Naive thymus-derived CD8-positive, alpha-beta T cell (primary cell): ENCODE results near the gene ADAM19. TPM values are rescaled to one million over a fixed set of nuclear protein-coding genes. Genes with fewer than 3 reads are reported as not detected.

Experiments
- ATAC-seq, 2 donors: fragments of 150-1000 bp; cut with Tn5 transposase in 1 of 2; sonication (Bioruptor Pico), chemical (Tn5 transposase) in 1 of 2; 1 replicate in 1 of 2; 2 replicates in 1 of 2; pipeline ENCODE4 v1.10.0; 2021; ENCODE audit warnings: mild to moderate bottlenecking in 2 of 2, moderate library complexity in 2 of 2
- POLR2A ChIA-PET: fragments of 350-600 bp; sonication (Branson Sonifier 250); formaldehyde crosslinking; loops from one replicate; lab custom pipeline; 2021; ENCODE audit warnings: antibody characterized with exemption; lab: Charles Lee
- DNase-seq, 10 donors: peaks; one replicate each; pipeline versions ENCODE4 v3.0.0 to v3.0.0-alpha.2; 2020 to 2022
- H3K27ac Mint-ChIP-seq, 10 donors: one replicate each; pipeline ENCODE4 v1.8.0; 2020 to 2022; ENCODE audit warnings: mild to moderate bottlenecking in 10 of 10, mixed read lengths in 10 of 10, moderate library complexity in 4 of 10, inconsistent platforms in 1 of 10
- H3K27me3 Mint-ChIP-seq, 5 donors: one replicate each; pipeline ENCODE4 v1.8.0; 2021 to 2022; ENCODE audit warnings: mixed read lengths in 5 of 5
- H3K36me3 Mint-ChIP-seq, 3 donors: one replicate each; pipeline ENCODE4 v1.8.0; 2020 to 2022; ENCODE audit warnings: mixed read lengths in 3 of 3, mild to moderate bottlenecking in 2 of 3, inconsistent platforms in 1 of 3
- H3K4me1 Mint-ChIP-seq, 4 donors: one replicate each; pipeline ENCODE4 v1.8.0; 2021 to 2022; ENCODE audit warnings: mixed read lengths in 4 of 4
- H3K4me3 Mint-ChIP-seq, 10 donors: one replicate each; pipeline ENCODE4 v1.8.0; 2020 to 2022; ENCODE audit warnings: mild to moderate bottlenecking in 10 of 10, mixed read lengths in 10 of 10, moderate library complexity in 6 of 10, inconsistent platforms in 1 of 10
- H3K9me3 Mint-ChIP-seq, 9 donors: one replicate each; pipeline ENCODE4 v1.8.0; 2020 to 2022; ENCODE audit warnings: mixed read lengths in 9 of 9, mild to moderate bottlenecking in 3 of 9, inconsistent platforms in 1 of 9, moderate library complexity in 1 of 9
- polyA plus RNA-seq, 3 donors: library from polyadenylated mRNA; unstranded; fragments of 300-500 nt; fragmentation: Illumina TruSeq; gene quantifications; one replicate each; pipeline ENCODE4 v1.2.3, GENCODE V29; 2021
- total RNA-seq, 8 experiments: library from RNA in 2 of 8; stranded (reverse) in 2 of 8; gene quantifications; one replicate each; pipeline ENCODE4 v1.2.3 and lab custom pipeline; 2021 to 2026

Gene ADAM19
- total and polyA plus RNA-seq, 5 experiments from 2014 or later = 0.08 to 3.6 (median 1.9) TPM; not detected in 1

DNA sequence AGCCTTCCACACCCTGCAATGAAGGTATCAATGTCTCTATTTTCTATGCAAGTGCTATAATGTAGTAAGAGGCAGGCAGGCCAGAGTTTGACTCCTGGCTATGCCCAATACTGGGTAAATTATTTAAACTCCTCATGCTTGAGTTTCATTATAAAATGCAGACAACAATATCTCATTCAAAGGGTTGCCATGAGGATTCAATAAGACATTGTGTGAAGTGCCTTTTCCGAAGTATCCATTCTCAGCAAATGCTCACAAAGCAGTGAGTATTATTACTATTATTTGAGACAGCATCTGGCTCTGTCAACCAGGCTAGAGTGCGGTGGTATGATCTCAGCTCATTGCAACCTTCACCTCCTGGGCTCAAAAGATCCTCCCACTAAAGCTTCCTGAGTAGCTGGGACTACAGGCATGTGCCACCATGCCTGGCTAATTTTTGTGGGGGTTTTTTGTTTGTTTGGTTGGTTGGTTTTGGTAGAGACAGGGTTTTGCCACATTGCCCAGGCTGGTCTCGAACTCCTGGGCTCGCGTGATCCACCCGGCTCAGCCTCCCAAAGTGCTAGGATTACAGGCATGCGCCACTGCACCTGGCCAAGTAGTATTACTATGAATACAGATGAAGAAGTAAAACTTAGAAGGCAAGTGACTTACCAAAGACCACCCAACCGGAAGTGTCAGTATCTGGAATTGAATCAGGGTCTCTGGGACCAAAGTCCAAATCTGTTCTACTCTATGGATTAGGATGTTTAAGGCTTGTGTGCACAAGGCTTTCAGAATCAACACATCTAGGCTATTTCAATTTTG lies 18.8 kb downstream of the ADAM19 start:
- POLR2A ChIA-PET = no interaction called here
- Mint-ChIP-seq H3K4me3 (no peak overlapping the region), H3K36me3 (no peaks in the 10 kb centered on the region), H3K27ac (peak overlapping the region in 1 of 10 donors; percentile 23), H3K4me1 (peaks cover 0 to 72% (median 0%) of the 10 kb centered on the region in 4 donors), H3K9me3 (peaks cover 0 to 3% (median 0%) of the 10 kb centered on the region in 9 donors), H3K27me3 (peaks cover 0 to 7% (median 3%) of the 10 kb centered on the region in 5 donors)
- no peak for DNase-seq
- ATAC-seq = no peak

DNA sequence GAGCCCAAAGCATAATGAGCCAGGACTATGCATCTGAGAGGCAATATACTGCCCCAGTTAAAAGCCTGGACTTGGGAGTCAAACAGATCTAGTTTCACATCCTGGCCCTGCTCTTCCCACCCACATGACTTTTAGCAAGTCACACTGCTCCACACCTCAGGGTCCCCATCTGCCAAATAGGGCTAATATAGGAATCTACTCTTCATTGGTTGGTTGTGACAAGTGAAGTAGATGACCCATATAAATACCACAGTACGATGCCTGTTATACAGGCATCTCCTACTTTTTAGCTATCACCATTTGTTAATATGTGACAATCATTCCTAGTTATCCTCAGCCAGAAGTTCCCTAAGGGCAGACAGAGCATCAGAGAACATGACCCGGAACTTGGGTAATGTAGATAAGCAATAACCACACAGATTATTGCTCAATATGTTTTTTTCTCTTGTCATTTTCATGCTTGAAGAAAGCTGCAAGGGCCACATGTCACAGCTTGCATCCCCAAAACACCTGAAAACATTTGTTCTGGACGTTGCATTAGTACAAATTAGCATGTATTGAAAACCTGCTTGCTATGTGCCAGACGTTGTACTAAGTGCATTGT lies 20.4 kb downstream of the ADAM19 start:
- Mint-ChIP-seq H3K9me3 (peaks cover 0 to 3% (median 0%) of the 10 kb centered on the region in 9 donors), H3K27ac (peak overlapping the region in 1 of 10 donors; percentile 65), H3K4me3 (no peak overlapping the region), H3K36me3 (no peaks in the 10 kb centered on the region), H3K27me3 (peaks cover 0 to 9% (median 3%) of the 10 kb centered on the region in 5 donors), H3K4me1 (peaks cover 0 to 74% (median 0%) of the 10 kb centered on the region in 4 donors)
- DNase-seq = no peak
- ATAC-seq = no peak
- POLR2A ChIA-PET = interaction anchor here (0.6 kb wide), 1 partner anchor 69 kb away, joined by 3 read pairs; no protein-coding TSS in a partner anchor

DNA sequence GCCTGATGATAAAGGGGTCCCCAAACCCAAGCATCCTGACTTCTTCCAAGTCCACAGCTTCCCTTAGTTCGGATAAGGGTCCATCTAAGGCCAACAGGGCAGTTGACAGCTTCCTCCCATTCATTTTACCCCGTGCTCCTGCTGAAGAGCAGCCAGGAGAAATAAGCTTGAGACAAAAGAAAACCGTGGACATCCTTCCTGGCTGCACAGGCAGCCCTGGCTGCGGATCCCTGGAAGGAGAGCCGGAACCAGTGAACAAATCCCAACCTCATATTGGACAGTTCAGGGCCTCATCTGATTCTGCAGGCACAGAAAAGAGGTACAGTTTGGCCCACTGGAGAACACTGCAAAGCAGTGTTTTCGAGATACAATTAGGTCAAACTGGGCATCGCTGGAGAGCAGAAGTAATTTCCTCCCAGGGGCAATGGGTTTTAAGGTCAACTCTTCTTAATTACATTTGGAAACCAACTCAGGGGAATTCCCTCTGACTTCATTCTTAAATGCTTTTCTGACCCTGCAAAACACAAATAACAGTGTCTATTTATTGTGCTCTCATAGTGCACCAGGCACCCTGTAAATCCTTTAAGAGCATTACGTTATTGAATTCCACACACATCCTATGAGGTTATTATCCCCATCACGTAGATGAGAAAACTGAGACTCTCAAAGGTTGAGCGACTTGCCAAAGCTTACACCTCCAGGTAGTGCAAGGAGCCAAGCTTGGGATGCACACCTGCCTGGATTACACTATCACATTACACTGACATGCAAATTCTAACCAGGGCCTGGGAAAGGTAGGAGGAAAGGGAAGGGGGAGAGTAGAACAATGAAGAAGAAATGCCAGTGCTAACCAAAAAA lies 21.2 kb downstream of the ADAM19 start:
- POLR2A ChIA-PET = no interaction called here
- H3K9me3 Mint-ChIP-seq = peaks cover 0 to 3% (median 0%) of the 10 kb centered on the region in 9 donors
- no peak for ATAC-seq
- peaks cover 0 to 79% (median 0%) of the 10 kb centered on the region in 4 donors for H3K4me1 Mint-ChIP-seq
- peaks cover 0 to 7% (median 5%) of the 10 kb centered on the region in 5 donors for H3K27me3 Mint-ChIP-seq
- DNase-seq = no peak
- H3K4me3 Mint-ChIP-seq = no peak overlapping the region
- no peaks in the 10 kb centered on the region for H3K36me3 Mint-ChIP-seq
- H3K27ac Mint-ChIP-seq = peak overlapping the region in 1 of 10 donors; percentile 65

GRCh38 chr5:157552650-157553049 lies 22.9 kb downstream of the ADAM19 start:
- DNase-seq (no peak), ATAC-seq (no peak)
- POLR2A ChIA-PET = no interaction called here
- H3K4me1 Mint-ChIP-seq = peaks cover 0 to 82% (median 0%) of the 10 kb centered on the region in 4 donors
- H3K27ac Mint-ChIP-seq = no peak overlapping the region
- no peaks in the 10 kb centered on the region for H3K36me3 Mint-ChIP-seq
- H3K27me3 Mint-ChIP-seq = peaks cover 0 to 11% (median 7%) of the 10 kb centered on the region in 5 donors
- H3K4me3 Mint-ChIP-seq = no peak overlapping the region
- H3K9me3 Mint-ChIP-seq = peaks cover 0 to 3% (median 0%) of the 10 kb centered on the region in 9 donors

DNA sequence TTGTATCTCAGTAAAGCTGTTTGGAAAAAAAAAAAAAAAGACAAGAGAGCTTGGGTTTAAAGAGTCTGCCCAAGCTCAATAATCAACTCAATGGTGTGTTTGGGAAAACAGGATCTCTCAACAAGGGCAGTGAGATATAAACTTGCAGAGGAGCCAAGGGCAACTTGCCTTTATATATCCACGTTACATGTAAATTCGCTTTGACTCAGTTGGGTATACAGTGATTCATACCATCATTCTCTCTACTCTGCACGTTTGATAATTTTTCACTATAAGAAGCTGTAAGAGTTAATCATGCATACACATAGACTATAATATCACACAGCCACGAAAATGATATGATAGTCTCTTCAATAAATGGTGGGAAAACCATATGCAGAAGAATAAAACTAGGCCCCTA lies 24.9 kb downstream of the ADAM19 start:
- Mint-ChIP-seq H3K36me3 (no peaks in the 10 kb centered on the region), H3K4me3 (no peak overlapping the region), H3K9me3 (peaks cover 0 to 3% (median 0%) of the 10 kb centered on the region in 9 donors), H3K27me3 (peaks cover 0 to 11% (median 7%) of the 10 kb centered on the region in 5 donors), H3K4me1 (peaks cover 0 to 84% (median 0%) of the 10 kb centered on the region in 4 donors), H3K27ac (peak overlapping the region in 1 of 10 donors; percentile 87)
- no peak for ATAC-seq
- POLR2A ChIA-PET = interaction anchor here (0.7 kb wide), 2 partner anchors 91 to 131 kb away, joined by 3 to 5 read pairs; no protein-coding TSS in a partner anchor
- DNase-seq = no peak

- POLR2A ChIA-PET = interaction anchor here (0.7 kb wide), 1 partner anchor 90 kb away, joined by 3 read pairs; no protein-coding TSS in a partner anchor
- Mint-ChIP-seq H3K4me3 (no peak overlapping the region), H3K9me3 (peaks cover 0 to 3% (median 0%) of the 10 kb centered on the region in 9 donors), H3K27me3 (peaks cover 0 to 11% (median 7%) of the 10 kb centered on the region in 5 donors), H3K36me3 (no peaks in the 10 kb centered on the region), H3K27ac (peak overlapping the region in 2 of 10 donors; percentile 2 to 87), H3K4me1 (peaks cover 0 to 84% (median 0%) of the 10 kb centered on the region in 4 donors)
- DNase-seq (no peak), ATAC-seq (no peak)
These were observed 25.5 kb downstream of the ADAM19 start for GRCh38 chr5:157549954-157550549.

GRCh38 chr5:157549283-157549629 lies 26.3 kb downstream of the ADAM19 start:
- H3K4me1 Mint-ChIP-seq = peaks cover 0 to 83% (median 0%) of the 10 kb centered on the region in 4 donors
- H3K36me3 Mint-ChIP-seq = no peaks in the 10 kb centered on the region
- POLR2A ChIA-PET = no interaction called here
- peak overlapping the region in 1 of 10 donors; percentile 3 for H3K4me3 Mint-ChIP-seq
- H3K27me3 Mint-ChIP-seq = peaks cover 0 to 11% (median 7%) of the 10 kb centered on the region in 5 donors
- H3K9me3 Mint-ChIP-seq = peaks cover 0 to 3% (median 0%) of the 10 kb centered on the region in 9 donors
- peak overlapping the region in 1 of 10 donors; percentile 87 for H3K27ac Mint-ChIP-seq
- no peak for ATAC-seq
- DNase-seq = no peak

DNA sequence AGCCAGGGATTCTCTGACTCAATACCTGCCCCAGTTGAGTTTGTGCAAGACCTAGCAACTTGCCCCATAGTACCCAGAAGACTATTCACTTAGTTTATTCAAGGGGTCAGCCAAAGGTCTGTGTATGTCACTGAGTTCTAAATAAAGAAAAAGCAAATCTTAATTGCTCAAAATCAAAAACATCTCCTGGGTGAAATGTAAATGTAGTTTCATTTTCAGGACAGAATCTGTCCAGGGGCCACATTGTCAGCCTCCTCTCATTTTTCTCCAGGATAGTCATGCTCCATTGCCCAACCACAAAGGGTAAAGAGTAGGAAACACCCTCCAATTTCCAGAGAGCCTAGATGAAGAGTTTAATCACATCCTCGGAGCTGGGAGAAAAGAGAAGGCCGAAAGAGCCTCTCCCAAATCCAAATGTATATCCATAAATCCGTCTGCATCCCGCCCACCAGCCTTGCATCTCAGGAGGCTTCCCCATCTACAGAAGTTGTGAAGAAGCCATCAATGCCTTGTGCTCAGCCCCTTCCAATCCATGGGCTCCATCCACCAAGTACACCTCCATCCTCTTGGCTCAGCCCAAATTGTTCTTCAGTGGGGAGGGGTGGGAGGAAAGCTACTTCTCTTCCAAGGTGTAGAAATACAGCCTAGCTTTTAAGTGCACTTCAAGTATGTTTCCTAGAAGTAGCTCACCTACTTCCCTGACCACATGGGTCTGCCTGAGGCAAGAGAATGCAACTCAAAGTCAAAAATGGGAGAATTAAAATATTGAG lies 26.9 kb downstream of the ADAM19 start:
- POLR2A ChIA-PET = no interaction called here
- Mint-ChIP-seq H3K27me3 (peaks cover 0 to 11% (median 7%) of the 10 kb centered on the region in 5 donors), H3K4me3 (peak overlapping the region in 1 of 10 donors; percentile 56), H3K27ac (peak overlapping the region in 1 of 10 donors; percentile 87), H3K4me1 (peaks cover 0 to 83% (median 0%) of the 10 kb centered on the region in 4 donors), H3K9me3 (peaks cover 0 to 3% (median 0%) of the 10 kb centered on the region in 9 donors), H3K36me3 (no peaks in the 10 kb centered on the region)
- no peak for ATAC-seq
- DNase-seq = no peak

DNA sequence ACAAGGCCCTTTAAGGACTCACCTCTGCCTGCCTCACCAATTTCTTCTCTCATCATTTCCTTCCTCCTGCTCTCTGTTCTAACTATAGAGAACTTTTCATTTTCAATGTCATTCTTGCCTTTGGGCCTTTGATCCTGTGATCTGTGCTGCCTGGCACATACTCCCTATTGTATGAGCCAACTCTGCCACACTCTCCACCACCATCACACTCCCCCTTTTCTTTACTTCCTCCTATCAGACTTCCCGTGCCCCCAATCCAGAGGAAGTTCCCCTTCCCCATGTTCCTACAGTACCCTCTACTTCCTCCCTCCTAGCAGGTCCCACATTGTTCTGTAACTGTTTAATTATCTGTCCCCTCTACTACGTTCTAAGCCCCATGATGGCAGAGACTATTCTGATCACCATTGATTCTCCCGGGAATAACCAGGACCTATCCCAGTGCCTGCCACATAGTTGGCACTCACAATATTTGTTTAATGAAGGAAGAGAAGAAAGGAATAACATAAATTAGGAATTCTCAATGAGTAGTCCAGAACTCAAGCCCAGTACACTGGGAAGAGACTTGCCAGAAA lies 27.5 kb downstream of the ADAM19 start:
- POLR2A ChIA-PET = no interaction called here
- H3K27ac Mint-ChIP-seq = peak overlapping the region in 1 of 10 donors; percentile 87
- H3K36me3 Mint-ChIP-seq = no peaks in the 10 kb centered on the region
- peak overlapping the region in 2 of 10 donors; percentile 20 to 56 for H3K4me3 Mint-ChIP-seq
- no peak for ATAC-seq
- DNase-seq = no peak
- H3K4me1 Mint-ChIP-seq = peaks cover 0 to 89% (median 0%) of the 10 kb centered on the region in 4 donors
- H3K27me3 Mint-ChIP-seq = peaks cover 0 to 11% (median 7%) of the 10 kb centered on the region in 5 donors
- peaks cover 0 to 3% (median 0%) of the 10 kb centered on the region in 9 donors for H3K9me3 Mint-ChIP-seq

DNA sequence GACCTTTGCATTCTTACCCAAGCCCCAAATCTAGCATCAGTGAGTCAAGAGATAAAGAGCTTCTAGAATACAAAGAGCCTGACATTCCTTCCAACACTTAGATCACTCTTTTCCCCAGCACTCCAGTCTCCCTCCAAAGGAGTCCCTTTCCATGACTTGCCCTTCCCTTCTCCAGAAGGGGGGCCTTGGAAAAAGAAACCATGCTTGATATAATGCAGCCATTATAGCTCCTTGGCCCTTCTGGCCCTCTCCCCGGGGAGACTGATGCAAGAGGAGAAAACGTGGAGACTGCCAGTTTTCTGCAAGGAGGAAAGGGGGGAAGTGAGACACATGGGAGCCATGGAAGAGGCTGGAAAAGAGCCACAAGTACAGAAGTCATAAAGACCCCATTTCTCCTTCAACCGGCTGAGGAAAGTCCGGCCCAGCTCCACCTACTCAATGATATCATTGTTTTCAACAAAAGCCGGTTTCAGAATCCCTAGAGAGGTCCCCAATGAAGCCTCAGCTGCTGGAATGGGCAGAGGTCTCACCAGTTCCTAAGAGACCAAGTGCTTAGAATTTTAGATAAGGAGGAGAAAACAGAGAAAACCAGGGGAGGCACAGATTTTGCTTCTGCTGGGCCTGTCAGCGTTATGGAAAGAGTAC lies 29.0 kb downstream of the ADAM19 start:
- H3K4me3 Mint-ChIP-seq = no peak overlapping the region
- no peak for ATAC-seq
- peaks cover 0 to 11% (median 7%) of the 10 kb centered on the region in 5 donors for H3K27me3 Mint-ChIP-seq
- H3K9me3 Mint-ChIP-seq = no peaks in the 10 kb centered on the region
- POLR2A ChIA-PET = no interaction called here
- no peak for DNase-seq
- H3K4me1 Mint-ChIP-seq = peaks cover 0 to 86% (median 0%) of the 10 kb centered on the region in 4 donors
- H3K36me3 Mint-ChIP-seq = no peaks in the 10 kb centered on the region
- peak overlapping the region in 2 of 10 donors; percentile 33 to 90 for H3K27ac Mint-ChIP-seq
